ENCODE results near the gene USP6NL. TPM values are rescaled to one million over a fixed set of nuclear protein-coding genes. Genes with fewer than 3 reads are reported as not detected.

The USP6NL gene
- total RNA-seq, 1 experiment from 2014 or later = 21.4 TPM

- POLR2A ChIA-PET = no interaction called here
- no peak for DNase-seq (ENCODE audit: low spot score)
- Mint-ChIP-seq H3K4me3 (no peak overlapping the region), H3K4me1 (peaks cover 66% of the 10 kb centered on the region), H3K27ac (no peak overlapping the region), H3K36me3 (peaks cover 9% of the 10 kb centered on the region), H3K27me3 (ENCODE audit: low read depth) (no peaks in the 10 kb centered on the region; the same call in 1 of the 2 replicates), H3K9me3 (peaks cover 13% of the 10 kb centered on the region)
- no peak for ATAC-seq
- no peak for TF ChIP-seq GABPB1 (CRISPR knock-in tag; IDR thresholded peaks at IDR 0.05)
- TF ChIP-seq, protein P1, sequence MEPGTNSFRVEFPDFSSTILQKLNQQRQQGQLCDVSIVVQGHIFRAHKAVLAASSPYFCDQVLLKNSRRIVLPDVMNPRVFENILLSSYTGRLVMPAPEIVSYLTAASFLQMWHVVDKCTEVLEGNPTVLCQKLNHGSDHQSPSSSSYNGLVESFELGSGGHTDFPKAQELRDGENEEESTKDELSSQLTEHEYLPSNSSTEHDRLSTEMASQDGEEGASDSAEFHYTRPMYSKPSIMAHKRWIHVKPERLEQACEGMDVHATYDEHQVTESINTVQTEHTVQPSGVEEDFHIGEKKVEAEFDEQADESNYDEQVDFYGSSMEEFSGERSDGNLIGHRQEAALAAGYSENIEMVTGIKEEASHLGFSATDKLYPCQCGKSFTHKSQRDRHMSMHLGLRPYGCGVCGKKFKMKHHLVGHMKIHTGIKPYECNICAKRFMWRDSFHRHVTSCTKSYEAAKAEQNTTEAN (CRISPR knock-in tag; IDR thresholded peaks at IDR 0.05) = no peak
- no peak for TF ChIP-seq EMX1 (CRISPR knock-in tag; IDR thresholded peaks at IDR 0.05)
- TF ChIP-seq, protein P2, sequence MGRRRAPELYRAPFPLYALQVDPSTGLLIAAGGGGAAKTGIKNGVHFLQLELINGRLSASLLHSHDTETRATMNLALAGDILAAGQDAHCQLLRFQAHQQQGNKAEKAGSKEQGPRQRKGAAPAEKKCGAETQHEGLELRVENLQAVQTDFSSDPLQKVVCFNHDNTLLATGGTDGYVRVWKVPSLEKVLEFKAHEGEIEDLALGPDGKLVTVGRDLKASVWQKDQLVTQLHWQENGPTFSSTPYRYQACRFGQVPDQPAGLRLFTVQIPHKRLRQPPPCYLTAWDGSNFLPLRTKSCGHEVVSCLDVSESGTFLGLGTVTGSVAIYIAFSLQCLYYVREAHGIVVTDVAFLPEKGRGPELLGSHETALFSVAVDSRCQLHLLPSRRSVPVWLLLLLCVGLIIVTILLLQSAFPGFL (CRISPR knock-in tag; IDR thresholded peaks at IDR 0.05; ENCODE audit: borderline replicate concordance) = no peak
- no peak for TF ChIP-seq AR (CRISPR knock-in tag; IDR thresholded peaks at IDR 0.05)
- TF ChIP-seq, protein P3, sequence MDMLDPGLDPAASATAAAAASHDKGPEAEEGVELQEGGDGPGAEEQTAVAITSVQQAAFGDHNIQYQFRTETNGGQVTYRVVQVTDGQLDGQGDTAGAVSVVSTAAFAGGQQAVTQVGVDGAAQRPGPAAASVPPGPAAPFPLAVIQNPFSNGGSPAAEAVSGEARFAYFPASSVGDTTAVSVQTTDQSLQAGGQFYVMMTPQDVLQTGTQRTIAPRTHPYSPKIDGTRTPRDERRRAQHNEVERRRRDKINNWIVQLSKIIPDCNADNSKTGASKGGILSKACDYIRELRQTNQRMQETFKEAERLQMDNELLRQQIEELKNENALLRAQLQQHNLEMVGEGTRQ (CRISPR knock-in tag; IDR thresholded peaks at IDR 0.05) = no peak
- TF ChIP-seq CBFB (CRISPR knock-in tag; IDR thresholded peaks at IDR 0.05; ENCODE audit: low read depth) = no peak
- TF ChIP-seq JAZF1 (CRISPR knock-in tag; IDR thresholded peaks at IDR 0.05) = no peak
- TF ChIP-seq NFYB (CRISPR knock-in tag; conservative IDR thresholded peaks at IDR 0.05; ENCODE audit: low read depth) = no peak
- TF ChIP-seq, protein P4, sequence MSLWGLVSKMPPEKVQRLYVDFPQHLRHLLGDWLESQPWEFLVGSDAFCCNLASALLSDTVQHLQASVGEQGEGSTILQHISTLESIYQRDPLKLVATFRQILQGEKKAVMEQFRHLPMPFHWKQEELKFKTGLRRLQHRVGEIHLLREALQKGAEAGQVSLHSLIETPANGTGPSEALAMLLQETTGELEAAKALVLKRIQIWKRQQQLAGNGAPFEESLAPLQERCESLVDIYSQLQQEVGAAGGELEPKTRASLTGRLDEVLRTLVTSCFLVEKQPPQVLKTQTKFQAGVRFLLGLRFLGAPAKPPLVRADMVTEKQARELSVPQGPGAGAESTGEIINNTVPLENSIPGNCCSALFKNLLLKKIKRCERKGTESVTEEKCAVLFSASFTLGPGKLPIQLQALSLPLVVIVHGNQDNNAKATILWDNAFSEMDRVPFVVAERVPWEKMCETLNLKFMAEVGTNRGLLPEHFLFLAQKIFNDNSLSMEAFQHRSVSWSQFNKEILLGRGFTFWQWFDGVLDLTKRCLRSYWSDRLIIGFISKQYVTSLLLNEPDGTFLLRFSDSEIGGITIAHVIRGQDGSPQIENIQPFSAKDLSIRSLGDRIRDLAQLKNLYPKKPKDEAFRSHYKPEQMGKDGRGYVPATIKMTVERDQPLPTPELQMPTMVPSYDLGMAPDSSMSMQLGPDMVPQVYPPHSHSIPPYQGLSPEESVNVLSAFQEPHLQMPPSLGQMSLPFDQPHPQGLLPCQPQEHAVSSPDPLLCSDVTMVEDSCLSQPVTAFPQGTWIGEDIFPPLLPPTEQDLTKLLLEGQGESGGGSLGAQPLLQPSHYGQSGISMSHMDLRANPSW (CRISPR knock-in tag; conservative IDR thresholded peaks at IDR 0.05; ENCODE audit: low read depth) = no peak
- CTCF ChIA-PET = interaction anchor here (0.8 to 2.4 kb wide), 4 partner anchors 9 to 62 kb away, joined by 3 to 8 read pairs (median 3); no protein-coding TSS in a partner anchor
These were observed 177.8 kb downstream of the USP6NL start for GRCh38 chr10:11433657-11434056.

- H3K36me3 Mint-ChIP-seq = peaks cover 9% of the 10 kb centered on the region
- no peaks in the 10 kb centered on the region; the same call in 1 of the 2 replicates for H3K27me3 Mint-ChIP-seq (ENCODE audit: low read depth)
- no peak for TF ChIP-seq JUN (CRISPR knock-in tag; IDR thresholded peaks at IDR 0.05)
- TF ChIP-seq FOXK1 (CRISPR knock-in tag; IDR thresholded peaks at IDR 0.05) = no peak
- no peak for TF ChIP-seq SMAD3 (CRISPR knock-in tag; IDR thresholded peaks at IDR 0.05; ENCODE audit: borderline replicate concordance)
- H3K27ac Mint-ChIP-seq = no peak overlapping the region
- ATAC-seq (no peak), DNase-seq (ENCODE audit: low spot score) (no peak)
- H3K4me3 Mint-ChIP-seq = no peak overlapping the region
- POLR2A ChIA-PET = no interaction called here
- peaks cover 17% of the 10 kb centered on the region for H3K9me3 Mint-ChIP-seq
- CTCF ChIA-PET = interaction anchor here (0.8 kb wide), 1 partner anchor 24 kb away, joined by 3 read pairs; no protein-coding TSS in a partner anchor
- peaks cover 45% of the 10 kb centered on the region for H3K4me1 Mint-ChIP-seq
These were observed 180.3 kb downstream of the USP6NL start for GRCh38 chr10:11431216-11431555.
